ENCODE data around the gene ADAM22.

DNA sequence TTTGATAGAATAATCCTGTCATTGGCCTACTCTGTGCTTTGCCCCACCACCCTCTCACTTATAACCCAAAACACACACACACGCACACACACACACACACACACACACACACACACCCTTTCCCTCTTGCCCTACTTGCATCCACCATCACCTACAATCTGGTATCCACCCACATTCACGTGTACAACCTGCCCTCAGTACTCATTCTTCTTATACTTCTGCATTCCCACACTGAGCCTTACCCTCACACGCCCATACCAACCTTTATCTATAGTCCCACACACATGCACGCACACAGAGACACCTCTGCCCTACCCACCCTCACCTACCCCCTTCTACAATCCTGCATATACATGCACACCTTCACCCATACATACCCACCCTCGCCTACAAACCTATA, 296.6 kb downstream of the ADAM22 start:
- TF ChIP-seq CTCF (conservative IDR thresholded peaks at IDR 0.05; ENCODE audit: low read depth, low read length) (no peak), USF2 (IDR thresholded peaks at IDR 0.05; ENCODE audit: low read depth, low read length) (no peak), SMC3 (IDR thresholded peaks at IDR 0.05; ENCODE audit: low read depth, low read length) (no peak), MAFK (IDR thresholded peaks at IDR 0.05; ENCODE audit: low read depth, low read length) (no peak), POLR2A (IDR thresholded peaks at IDR 0.05; ENCODE audit: low read depth, low read length) (no peak), RCOR1 (IDR thresholded peaks at IDR 0.05; ENCODE audit: insufficient replicate concordance, low read length) (no peak), CHD1 (IDR thresholded peaks at IDR 0.05; ENCODE audit: low read depth, low read length) (no peak), CEBPB (IDR thresholded peaks at IDR 0.05; ENCODE audit: low read depth, low read length) (no peak)
- TF ChIP-seq, protein P1, sequence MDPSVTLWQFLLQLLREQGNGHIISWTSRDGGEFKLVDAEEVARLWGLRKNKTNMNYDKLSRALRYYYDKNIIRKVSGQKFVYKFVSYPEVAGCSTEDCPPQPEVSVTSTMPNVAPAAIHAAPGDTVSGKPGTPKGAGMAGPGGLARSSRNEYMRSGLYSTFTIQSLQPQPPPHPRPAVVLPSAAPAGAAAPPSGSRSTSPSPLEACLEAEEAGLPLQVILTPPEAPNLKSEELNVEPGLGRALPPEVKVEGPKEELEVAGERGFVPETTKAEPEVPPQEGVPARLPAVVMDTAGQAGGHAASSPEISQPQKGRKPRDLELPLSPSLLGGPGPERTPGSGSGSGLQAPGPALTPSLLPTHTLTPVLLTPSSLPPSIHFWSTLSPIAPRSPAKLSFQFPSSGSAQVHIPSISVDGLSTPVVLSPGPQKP (IDR thresholded peaks at IDR 0.05; ENCODE audit: borderline replicate concordance, low read depth, low read length): no peak

Data from IMR-90 (cell line).